Measurements from ENCODE around the gene SLC8A3. TPM values are rescaled to one million over a fixed set of nuclear protein-coding genes. Genes with fewer than 3 reads are reported as not detected.

Gene SLC8A3
- total RNA-seq, 1 experiment from 2014 or later = not detected

DNA sequence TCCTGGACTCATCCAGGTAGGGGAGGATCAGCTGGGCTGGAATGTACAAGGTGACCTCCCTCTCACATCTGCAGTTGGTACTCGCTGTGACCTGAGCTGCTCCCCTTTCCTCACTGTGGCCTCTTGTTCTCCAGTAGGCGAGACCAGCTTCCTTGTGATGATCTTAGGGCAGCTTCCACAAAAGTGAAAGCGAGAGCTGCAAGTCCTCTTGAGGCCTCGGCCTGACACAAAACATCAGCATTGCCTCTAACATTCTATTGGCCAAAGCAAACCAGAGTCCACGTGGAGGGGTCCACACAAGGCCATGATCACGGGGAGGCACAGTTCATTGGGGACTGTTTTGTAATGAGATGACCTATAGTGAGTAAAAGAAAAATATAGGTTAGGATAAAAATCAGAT is 182.1 kb downstream of the SLC8A3 start:
- CTCF ChIA-PET = no interaction called here

DNA sequence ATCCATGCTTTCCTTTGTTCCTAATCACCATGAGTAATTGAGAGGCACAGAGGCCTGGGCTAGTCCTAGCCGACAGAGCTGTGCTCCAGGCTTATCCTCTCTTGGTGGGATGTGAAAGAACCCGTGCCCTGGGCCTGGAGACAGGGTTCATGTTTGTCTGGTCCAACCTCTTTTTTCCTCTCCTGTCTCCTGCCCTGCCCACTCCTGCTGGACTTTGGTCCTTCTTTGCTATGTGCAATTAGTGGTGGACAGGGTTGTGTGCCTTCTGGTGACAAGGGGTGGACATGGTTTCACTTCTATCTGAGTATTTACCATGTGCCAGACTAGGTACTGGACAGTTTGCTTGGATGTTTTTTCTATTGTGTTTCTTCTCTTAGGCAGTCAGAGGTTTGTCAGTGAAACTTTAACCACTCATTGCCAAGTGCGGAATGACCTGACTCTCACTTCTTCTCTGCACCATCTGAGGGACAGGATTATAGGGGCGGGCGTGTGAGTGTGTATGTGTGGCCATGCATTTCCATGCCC is 183.4 kb downstream of the SLC8A3 start:
- Histone ChIP-seq H3K4me1 (ENCODE audit: control insufficient read depth, insufficient read depth, low read length) (no peaks in the 10 kb centered on the region), H3K4me3 (ENCODE audit: low read depth in 2 of 2, low read length in 2 of 2) (no peak overlapping the region), H3K9me3 (ENCODE audit: control insufficient read depth, insufficient read depth, low read depth, low read length) (no peaks in the 10 kb centered on the region), H3K36me3 (ENCODE audit: control insufficient read depth, insufficient read depth, low read length) (no peaks in the 10 kb centered on the region), H3K27ac (ENCODE audit: low read length) (no peak overlapping the region), H3K27me3 (ENCODE audit: control insufficient read depth, insufficient read depth, low read length) (no peaks in the 10 kb centered on the region)
- BruUV-seq (replicated peaks) = no TSS peak
- DNase-seq (ENCODE audit: low read depth, low spot score) = no peak
- CTCF ChIA-PET = no interaction called here
- ATAC-seq = no peak
- TF ChIP-seq, protein P1, sequence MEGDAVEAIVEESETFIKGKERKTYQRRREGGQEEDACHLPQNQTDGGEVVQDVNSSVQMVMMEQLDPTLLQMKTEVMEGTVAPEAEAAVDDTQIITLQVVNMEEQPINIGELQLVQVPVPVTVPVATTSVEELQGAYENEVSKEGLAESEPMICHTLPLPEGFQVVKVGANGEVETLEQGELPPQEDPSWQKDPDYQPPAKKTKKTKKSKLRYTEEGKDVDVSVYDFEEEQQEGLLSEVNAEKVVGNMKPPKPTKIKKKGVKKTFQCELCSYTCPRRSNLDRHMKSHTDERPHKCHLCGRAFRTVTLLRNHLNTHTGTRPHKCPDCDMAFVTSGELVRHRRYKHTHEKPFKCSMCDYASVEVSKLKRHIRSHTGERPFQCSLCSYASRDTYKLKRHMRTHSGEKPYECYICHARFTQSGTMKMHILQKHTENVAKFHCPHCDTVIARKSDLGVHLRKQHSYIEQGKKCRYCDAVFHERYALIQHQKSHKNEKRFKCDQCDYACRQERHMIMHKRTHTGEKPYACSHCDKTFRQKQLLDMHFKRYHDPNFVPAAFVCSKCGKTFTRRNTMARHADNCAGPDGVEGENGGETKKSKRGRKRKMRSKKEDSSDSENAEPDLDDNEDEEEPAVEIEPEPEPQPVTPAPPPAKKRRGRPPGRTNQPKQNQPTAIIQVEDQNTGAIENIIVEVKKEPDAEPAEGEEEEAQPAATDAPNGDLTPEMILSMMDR (IDR thresholded peaks at IDR 0.05) = no peak
- TF ChIP-seq TCF7L2 (IDR thresholded peaks at IDR 0.05; ENCODE audit: low read depth, low read length) = no peak
- TF ChIP-seq, protein P2, sequence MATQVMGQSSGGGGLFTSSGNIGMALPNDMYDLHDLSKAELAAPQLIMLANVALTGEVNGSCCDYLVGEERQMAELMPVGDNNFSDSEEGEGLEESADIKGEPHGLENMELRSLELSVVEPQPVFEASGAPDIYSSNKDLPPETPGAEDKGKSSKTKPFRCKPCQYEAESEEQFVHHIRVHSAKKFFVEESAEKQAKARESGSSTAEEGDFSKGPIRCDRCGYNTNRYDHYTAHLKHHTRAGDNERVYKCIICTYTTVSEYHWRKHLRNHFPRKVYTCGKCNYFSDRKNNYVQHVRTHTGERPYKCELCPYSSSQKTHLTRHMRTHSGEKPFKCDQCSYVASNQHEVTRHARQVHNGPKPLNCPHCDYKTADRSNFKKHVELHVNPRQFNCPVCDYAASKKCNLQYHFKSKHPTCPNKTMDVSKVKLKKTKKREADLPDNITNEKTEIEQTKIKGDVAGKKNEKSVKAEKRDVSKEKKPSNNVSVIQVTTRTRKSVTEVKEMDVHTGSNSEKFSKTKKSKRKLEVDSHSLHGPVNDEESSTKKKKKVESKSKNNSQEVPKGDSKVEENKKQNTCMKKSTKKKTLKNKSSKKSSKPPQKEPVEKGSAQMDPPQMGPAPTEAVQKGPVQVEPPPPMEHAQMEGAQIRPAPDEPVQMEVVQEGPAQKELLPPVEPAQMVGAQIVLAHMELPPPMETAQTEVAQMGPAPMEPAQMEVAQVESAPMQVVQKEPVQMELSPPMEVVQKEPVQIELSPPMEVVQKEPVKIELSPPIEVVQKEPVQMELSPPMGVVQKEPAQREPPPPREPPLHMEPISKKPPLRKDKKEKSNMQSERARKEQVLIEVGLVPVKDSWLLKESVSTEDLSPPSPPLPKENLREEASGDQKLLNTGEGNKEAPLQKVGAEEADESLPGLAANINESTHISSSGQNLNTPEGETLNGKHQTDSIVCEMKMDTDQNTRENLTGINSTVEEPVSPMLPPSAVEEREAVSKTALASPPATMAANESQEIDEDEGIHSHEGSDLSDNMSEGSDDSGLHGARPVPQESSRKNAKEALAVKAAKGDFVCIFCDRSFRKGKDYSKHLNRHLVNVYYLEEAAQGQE (IDR thresholded peaks at IDR 0.05; ENCODE audit: insufficient read depth in 1 of 2, low read depth in 2 of 2, low read length in 1 of 2) = no peak
- intact Hi-C loops (cut with micrococcal nuclease; ENCODE audit: unreplicated experiment) = no loop called here
- in situ Hi-C loops (cut with HindIII; ENCODE audit: low pct_unique_long_range_greater_than_20kb, low sequenced_read_pairs) = no loop called here
- POLR2A ChIA-PET = no interaction called here

More for the DNA sequence above, 182.1 kb downstream of the SLC8A3 start:
- Histone ChIP-seq H3K27ac (ENCODE audit: low read length) (no peak overlapping the region), H3K36me3 (ENCODE audit: control insufficient read depth, insufficient read depth, low read length) (no peaks in the 10 kb centered on the region), H3K27me3 (ENCODE audit: control insufficient read depth, insufficient read depth, low read length) (no peaks in the 10 kb centered on the region), H3K4me3 (ENCODE audit: low read depth in 2 of 2, low read length in 2 of 2) (no peak overlapping the region), H3K9me3 (ENCODE audit: control insufficient read depth, insufficient read depth, low read depth, low read length) (no peaks in the 10 kb centered on the region), H3K4me1 (ENCODE audit: control insufficient read depth, insufficient read depth, low read length) (no peaks in the 10 kb centered on the region)
- in situ Hi-C loops (cut with HindIII; ENCODE audit: low pct_unique_long_range_greater_than_20kb, low sequenced_read_pairs) (no loop called here), intact Hi-C loops (cut with micrococcal nuclease; ENCODE audit: unreplicated experiment) (no loop called here)
- no TSS peak for BruUV-seq (replicated peaks)
- POLR2A ChIA-PET = no interaction called here
- ATAC-seq (no peak), DNase-seq (ENCODE audit: low read depth, low spot score) (no peak)
- TF ChIP-seq SIN3A (IDR thresholded peaks at IDR 0.05; ENCODE audit: borderline replicate concordance, insufficient read depth, low read depth, low read length) (no peak), TCF7L2 (IDR thresholded peaks at IDR 0.05; ENCODE audit: low read depth, low read length) (no peak), POLR2AphosphoS5 (IDR thresholded peaks at IDR 0.05; ENCODE audit: low read depth, low read length) (no peak)
- TF ChIP-seq, protein P1 (IDR thresholded peaks at IDR 0.05) = no peak
- TF ChIP-seq, protein P2 (IDR thresholded peaks at IDR 0.05; ENCODE audit: insufficient read depth in 1 of 2, low read depth in 2 of 2, low read length in 1 of 2) = no peak
